ACHN (cell line): Measurements from ENCODE around the gene ASB5.
"Not testable (repeated sequence)": the region's sequence is repeated elsewhere in the genome, so short reads cannot be mapped to it uniquely, and the experiment has no call there.

Experiments
- DNase-seq: peaks from one replicate; pipeline ENCODE4 v3.0.0-alpha.2; 2015
- in situ Hi-C: cut with HindIII; loops from 2 replicates; pipeline ENCODE4 v1.10.0; 2017; ENCODE audit warnings: low sequenced_read_pairs, low pct_ligation_motif_present, low pct_unique_long_range_greater_than_20kb

Gene ASB5

DNA sequence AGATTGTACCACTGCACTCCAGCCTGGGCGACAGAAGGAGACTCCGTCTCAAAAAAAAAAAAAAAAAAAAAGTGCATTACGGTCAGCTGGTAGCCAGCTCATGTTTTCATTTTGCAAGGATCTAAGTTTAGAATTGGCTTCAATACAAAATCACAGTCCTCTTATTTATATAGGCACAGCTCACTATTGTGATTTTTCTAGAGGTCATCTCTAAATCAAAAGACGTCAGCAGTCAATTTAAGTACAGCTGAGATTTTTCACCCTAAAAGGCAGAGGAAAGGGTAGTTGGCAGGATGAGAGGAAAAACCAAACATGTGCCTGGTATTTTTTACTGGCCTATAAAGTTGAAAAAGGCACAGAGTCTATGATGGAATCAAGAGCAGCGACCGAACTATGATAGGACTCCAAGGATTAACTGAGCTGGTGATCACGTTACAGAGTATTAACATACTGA lies 30.8 kb downstream of the ASB5 start:
- DNase-seq = no peak
- in situ Hi-C loops = no loop called here

DNA sequence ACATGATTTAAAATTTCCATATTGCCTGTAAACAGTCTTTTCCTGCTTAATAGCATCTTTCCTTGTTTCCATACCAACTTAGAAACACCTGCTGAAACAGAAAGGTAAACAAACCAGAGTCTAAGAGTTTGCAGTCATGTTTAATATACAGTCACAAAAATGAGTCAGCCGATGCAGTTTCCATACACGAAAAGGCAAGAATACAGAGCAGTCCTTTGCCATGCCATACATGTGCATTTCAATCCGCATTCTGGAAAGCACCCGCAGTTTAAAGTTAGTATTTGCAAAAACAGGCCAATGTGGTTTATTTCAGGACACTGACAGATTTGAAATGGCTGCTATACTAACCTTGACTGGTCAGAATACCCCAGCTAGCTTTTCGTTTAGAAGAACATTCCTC lies 32.1 kb downstream of the ASB5 start:
- in situ Hi-C loops = no loop called here
- DNase-seq = no peak

DNA sequence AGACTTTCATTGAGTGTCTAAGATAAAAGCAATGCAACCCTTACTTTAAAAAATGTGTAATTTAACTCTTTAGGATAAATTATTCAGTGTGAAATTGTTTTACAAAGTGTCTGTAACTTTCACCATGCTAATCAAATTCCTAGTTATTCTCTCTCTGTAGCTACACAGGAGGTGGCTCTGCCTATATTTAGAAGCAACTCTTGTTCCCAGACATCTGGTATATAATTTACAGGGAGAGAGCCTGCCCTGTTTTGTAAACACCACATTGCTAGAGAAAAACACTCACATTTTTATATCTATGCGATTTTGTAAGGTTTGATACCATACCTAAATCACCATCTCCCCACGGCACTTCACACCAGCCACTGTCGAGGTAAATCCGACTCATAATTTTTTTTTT lies 38.2 kb downstream of the ASB5 start:
- in situ Hi-C loops = no loop called here

DNA sequence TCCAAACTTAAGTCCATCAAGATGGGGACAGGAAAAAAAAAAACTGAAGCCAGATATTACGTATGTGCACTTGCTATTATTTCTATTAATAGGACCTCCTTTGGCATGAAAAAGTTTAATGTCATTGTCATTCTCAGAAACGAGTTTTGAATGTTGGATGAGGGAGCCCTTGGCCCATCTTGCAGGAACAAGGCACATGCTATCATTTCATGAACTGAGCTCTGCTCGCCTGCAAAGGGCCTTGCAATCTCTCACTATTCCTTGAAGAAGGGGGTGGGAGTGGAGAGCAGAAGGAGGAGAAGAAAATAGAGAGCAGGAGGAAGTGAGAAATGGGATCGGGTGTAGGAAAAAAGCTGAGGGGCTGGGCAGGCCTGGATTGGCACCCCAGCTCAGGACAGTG lies 39.4 kb downstream of the ASB5 start:
- in situ Hi-C loops = no loop called here
- no peak for DNase-seq

More for the DNA sequence above, 38.2 kb downstream of the ASB5 start:
- DNase-seq = no peak

DNA sequence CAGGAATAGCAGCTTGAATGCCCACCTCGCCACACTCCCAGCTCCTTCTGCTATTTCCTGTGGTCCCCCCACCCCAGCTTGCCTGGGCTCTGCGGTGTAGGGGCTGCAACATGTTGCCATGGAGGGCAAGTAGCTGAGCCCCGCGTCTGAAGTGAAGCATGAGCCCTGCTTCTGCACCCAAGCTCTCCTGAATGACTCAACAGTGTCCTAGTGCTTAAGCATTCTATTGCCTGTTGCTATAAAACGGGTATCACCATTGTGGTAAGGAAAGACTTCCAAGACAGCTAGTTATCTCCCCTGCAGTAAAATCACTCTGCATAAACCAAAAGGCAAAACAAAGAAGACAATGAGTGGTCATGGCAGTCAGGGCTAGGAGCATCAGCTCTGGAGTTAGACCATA lies 42.3 kb downstream of the ASB5 start:
- no peak for DNase-seq
- in situ Hi-C loops = no loop called here

DNA sequence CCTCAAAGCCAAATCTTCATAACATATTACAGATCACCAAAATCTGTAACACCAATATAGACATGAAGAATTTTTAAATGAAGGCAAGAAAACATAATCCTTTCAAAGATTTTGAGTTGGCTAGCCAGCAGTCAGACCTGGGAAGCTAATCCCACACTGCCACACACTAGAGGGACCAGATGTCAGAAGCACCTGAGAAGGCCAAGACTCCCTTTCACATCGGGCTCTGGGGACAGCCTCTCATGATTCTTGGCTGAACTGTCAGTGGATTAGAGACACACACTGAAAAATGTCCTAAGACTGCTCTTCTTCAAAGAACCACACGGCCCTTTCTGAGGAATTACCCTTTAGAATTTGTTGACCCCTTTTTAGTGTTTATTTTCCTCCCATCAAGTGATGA lies 45.5 kb downstream of the ASB5 start:
- in situ Hi-C loops = no loop called here
- DNase-seq = no peak

DNA sequence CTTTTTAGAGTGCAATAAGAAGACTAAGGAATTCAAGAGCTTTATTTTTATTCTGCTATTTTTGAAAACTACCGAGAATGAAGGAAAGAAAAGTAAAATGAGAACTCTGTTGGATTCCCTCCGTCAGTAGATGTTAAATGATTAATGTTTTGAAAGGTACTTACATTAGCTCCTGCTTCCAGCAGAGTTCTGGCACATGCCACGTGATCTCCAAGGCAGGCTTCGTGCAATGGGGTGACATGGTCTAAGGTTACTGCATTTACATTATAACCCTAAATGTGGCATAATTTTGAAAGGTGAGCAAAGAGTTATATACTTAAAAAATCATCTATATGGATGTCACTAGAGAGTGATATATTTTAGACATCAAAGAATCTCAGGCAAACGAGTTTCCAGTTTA lies 46.9 kb downstream of the ASB5 start:
- in situ Hi-C loops = no loop called here
- no peak for DNase-seq

DNA sequence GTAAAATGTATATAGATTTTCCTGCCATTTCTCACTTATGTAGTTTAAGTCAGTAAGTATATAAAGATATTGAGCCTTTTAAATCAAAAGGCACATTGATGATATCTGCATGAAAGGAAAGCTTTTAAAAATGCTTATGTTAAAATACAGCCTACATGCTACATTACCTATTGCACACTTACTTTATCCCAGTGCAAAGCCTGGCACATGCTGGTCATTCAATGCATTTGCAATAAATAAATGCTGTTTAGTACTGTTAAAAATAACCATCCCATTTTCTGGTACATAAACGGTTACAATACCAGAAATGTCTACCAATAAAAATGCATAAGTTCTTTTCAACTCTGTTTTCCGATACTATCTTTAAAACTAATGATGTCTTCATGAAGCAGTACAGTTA lies 51.5 kb downstream of the ASB5 start:
- no peak for DNase-seq
- in situ Hi-C loops = no loop called here

DNA sequence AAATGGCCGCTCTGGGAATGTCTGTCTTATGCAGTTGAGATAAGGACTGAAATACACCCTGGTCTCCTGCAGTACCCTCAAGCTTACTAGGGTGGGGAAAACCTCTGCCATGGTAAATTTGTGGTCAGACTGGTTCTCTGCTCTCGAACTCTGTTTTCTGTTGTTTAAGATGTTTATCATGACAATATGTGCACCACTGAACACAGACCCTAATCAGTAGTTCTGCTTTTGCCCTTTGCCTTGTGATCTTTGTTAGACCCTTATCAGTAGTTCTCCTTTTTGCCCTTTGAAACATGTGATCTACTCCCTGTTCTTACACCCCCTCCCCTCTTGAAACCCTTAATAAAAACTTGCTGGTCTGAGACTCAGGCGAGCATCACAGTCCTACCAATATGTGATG lies 56.7 kb downstream of the ASB5 start:
- in situ Hi-C loops, DNase-seq: not testable (repeated sequence)

DNA sequence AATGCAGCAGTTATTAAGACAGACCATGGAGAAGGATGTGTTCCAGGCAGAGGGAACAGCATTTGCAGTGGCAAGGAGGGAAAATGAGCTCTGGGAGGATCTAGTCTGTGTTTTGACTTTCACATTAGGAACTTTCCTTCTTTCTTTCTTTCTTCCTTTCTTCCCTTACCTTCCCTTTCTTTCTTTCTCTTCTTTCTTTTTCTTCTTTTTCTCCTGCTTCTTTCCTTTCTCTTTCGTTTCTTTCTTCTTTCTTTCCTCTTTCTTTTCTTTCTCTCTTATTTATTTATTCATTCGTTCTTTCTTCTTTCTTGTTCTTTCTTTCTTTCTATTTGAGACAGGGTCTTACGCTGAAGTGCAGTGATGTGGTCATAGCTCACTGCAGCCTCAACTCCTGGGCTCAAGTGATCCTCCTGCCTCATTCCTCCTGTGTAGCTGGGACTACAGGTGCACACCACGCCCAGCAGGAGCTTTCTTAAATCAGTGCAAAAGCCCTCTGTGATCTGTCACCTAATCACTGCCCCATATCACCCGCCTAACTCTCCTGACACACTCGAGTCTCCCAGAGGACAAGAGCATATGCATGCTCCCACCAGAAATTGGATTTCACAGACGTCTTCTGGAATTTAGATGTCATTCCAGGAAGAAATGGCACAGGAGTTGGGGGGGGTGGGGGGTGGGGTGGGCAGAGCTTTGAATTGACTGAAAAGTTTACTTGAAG lies 58.3 kb downstream of the ASB5 start:
- no peak for DNase-seq
- in situ Hi-C loops = no loop called here

DNA sequence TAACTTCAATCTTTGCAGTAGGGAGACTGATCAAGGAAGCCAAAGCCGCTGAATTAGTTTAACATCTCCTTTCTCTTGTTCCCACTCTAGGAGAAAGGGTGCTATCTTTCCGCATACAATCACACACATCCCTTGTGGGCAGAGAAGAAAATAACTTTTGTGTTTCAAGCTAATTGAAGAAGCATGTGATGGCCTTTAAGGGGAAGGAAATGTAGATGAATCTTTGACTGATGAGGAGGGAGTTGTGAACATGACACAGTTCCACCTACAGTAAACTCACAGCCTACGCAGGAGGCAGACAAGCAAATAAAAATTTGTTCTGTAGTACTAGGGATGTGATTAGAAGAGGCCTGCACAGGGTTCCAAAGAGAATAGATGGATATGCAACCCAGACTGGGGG lies 58.9 kb downstream of the ASB5 start:
- in situ Hi-C loops = no loop called here
- no peak for DNase-seq

DNA sequence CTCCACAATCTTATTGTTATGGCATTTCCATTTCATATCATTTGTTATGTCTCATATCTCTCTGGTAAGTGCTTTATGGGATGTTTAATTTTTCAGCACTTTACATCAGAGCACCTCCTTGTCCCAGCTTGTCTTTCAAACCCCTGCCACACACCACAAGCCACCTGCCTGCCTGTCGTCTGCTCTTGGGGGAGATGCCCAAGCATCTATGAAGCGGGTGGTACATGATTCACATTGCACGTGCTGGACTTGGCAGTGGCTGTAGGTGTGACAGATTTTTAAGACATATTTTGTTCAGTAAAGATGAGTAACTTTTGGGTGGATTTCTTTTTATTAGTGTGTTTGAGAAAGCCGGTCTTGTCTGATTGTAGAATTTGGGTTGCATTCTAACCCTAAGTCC lies 59.5 kb downstream of the ASB5 start:
- in situ Hi-C loops = no loop called here

DNA sequence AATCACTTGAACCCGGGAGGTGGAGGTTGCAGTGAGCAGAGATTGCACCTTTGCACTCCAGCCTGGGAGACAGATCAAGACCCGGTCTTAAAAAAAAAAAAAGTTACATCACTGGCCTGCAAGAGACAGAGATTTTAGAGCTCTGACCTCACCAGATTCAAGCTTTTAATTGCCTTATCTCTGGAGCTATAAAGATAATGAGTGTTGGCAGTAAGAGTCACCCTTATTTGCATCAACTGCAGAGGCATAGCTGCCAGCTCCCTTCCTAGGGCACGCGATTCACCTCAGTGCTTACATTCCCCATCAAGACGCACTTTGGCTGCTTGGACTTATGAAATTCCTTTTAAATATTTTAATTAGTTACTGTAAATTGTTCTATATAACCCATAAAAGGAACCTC lies 61.2 kb downstream of the ASB5 start:
- DNase-seq = no peak
- in situ Hi-C loops = no loop called here

More for the DNA sequence above, 59.5 kb downstream of the ASB5 start:
- no peak for DNase-seq

DNA sequence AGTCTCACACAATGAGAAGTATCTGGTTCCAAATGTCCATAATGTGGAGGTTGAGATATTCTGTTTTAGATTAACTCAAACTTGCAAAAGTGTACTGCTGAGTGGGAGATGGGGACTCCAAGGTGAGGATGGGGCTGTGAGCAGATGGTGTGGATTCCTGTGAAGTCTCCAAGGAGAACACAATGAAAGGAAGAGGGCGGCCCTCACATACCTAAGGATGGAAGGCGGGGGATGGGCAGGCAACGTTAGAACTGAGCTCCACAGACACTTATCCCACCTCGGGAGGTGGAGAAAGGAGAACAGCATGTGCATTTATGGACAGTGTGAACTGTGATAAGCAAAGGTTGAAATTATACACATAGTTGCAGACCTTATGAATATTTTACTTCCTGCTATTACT lies 63.7 kb downstream of the ASB5 start:
- in situ Hi-C loops = no loop called here
- no peak for DNase-seq

DNA sequence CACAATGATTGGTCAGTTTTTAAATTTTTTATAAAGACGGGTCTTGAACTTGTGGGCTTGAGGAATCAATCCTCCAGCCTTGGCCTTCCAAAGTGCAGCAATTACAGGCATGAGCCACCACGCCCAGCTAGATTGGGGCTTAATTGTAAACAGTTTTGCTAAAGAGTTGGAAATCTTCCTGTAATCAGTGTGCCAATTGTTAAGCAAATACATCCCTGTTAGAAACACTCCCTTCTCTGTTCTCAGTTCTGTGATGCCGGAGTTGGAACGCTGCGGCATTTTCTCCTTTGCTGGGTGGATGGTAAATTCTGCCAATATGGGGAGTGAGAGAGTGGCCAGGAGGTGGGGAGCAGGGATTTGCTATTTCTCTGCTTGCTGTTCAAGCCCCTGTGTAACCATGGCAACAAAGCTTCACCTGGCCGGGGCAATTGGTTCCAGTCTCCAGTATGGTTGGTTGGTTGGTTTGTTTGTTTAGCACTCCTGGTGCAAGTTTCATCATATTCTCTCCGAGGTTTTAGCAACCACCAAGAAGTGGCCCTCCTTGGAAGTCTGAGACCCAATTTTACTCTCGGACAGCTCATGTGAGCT lies 70.6 kb downstream of the ASB5 start:
- in situ Hi-C loops = no loop called here
- no peak for DNase-seq

DNA sequence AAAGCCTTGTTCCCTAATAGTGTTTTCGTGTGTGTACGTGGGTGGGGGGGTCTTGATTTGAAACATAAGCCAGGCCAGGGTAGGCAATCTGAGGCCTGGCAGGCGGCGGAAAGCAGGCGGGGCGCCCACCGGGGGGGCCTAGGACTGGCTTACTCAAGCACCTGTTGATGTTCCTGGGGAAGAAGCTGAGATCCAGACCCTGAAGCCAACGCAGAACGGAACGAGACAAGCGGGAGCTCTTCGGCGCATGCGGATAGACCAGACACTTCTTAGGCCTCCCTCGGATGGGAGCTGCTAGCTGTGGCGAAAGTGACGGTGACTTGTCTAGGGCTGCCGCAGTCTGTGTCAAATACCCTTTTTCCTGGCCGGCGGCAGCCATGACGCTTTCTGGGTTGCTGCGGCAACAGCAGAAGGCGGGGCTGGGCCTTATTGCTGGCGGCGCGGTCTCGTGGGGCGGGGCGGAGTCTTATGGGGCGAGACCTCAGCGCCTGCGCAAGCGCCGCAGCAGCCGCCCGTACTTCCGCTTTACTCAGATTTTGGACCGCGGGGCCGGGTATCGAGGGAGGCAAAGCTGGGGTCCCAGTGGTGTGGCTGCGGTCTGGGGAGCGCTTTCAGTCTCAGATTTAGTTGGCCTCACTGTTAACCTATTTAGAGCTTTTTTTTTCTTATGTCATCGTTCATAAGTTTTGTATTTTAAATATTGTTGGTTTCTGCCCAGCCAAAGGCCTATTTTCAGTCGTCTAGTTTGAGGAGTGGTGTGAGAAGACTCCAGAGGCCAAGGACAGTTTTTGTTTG lies 73.6 kb downstream of the ASB5 start, which contains the start of gene SPATA4:
TSS of gene SPATA4 (minus strand) at position 402 of the 795 bp plus-strand sequence. CDS start at position 379, 23 bp downstream.
- peak; percentile 88 for DNase-seq
- in situ Hi-C loops = no loop called here

DNA sequence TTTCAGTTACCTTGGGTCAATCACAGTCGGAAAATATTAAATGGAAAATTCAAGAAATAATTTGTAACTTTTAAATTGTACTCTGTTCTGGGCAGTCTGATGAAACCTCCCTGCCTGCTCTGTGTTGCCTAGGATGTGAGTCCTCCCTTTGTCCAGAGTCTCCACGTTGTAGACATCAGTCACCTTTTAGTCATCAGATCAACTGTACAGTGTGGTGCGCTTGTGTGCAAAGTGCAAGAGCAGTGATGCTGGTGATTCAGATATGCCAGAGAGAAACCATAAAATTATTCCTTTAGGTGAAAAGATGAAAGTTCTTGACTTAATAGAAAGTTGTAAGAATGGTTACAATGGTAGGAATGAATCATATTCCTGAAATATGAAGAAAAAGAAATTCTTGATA lies 75.1 kb downstream of the ASB5 start:
- no peak for DNase-seq
- in situ Hi-C loops = no loop called here

DNA sequence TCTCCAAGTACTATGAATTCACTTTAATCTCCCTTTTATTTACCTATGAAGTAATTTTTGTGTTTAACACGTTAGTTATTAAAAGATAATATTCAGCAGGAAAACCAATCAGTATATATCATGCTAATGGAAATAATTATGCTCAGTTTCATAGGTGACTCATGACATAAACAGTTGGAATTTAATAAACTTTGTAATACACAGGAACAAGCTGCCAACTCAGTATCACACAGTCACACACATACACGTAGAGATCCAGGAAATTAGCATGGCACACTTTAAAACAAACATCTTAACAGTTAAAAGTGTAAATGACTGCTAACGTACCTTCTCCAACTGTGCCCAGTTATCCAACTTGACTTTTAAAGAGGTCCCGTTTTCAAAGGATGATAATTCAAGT lies 75.9 kb downstream of the ASB5 start:
- DNase-seq = no peak
- in situ Hi-C loops = no loop called here

DNA sequence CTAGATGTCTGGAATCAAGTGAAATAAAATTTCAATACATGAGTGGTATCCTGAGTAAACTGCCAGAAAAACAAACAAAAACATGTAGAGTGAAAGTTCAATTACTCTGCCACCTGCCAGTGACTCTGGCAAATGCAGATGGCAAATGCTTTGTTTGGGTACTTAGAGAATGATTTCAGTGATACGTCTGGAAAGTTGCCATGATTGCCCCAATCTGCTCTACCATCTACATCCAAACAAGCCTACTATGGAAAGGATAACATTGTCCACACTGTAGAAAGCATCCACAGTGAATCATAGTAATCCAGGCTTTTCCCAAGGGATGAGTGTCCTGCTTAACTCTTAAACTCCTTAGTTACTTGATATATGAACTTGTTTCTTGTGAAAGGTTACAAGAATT lies 77.0 kb downstream of the ASB5 start:
- in situ Hi-C loops = no loop called here
- DNase-seq = peak; percentile 8
